Cardiac fibroblast (primary cell): Measurements from ENCODE around the gene SRM.
"Not testable (repeated sequence)": the region's sequence is repeated elsewhere in the genome, so short reads cannot be mapped to it uniquely, and the experiment has no call there.

ENCODE experiments used
- DNase-seq, 2 donors: peaks; one replicate each; pipeline versions ENCODE4 v3.0.0 to v3.0.0-alpha.2; 2010; ENCODE audit warnings: low read depth in 2 of 2
- H3K4me3 ChIP-seq, 2 donors: replicated peaks in 1 of 2; 1 replicate in 1 of 2; 2 replicates in 1 of 2; pipeline ENCODE4 v1.5.1; 2011; ENCODE audit warnings: low read depth in 2 of 2, low read length in 2 of 2, mild to moderate bottlenecking in 2 of 2, moderate library complexity in 1 of 2
- TF ChIP-seq, protein P1 (sequence below): IDR thresholded peaks from one replicate; pipeline ENCODE4 v1.5.1; 2011; ENCODE audit warnings: low read depth, mild to moderate bottlenecking, low read length, inconsistent platforms

Gene SRM

DNA sequence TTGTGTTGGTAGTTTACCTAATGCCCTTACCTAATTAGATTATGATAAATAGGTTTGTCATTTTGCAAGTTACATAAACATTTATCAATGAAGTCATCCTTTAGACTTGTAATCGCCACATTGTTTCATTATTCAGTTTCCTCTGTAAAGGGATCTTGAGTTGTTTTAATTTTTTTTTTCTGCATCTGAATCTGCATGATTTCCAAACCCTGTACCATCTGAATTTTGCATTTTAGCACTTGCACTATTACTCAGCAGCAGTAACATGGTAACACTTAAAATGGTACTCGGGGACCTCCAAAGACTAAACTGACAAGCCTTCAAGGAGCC, 35.0 kb downstream of the SRM start:
- H3K4me3 ChIP-seq, result no peak overlapping the region
- no peak for DNase-seq
- TF ChIP-seq, protein P1, sequence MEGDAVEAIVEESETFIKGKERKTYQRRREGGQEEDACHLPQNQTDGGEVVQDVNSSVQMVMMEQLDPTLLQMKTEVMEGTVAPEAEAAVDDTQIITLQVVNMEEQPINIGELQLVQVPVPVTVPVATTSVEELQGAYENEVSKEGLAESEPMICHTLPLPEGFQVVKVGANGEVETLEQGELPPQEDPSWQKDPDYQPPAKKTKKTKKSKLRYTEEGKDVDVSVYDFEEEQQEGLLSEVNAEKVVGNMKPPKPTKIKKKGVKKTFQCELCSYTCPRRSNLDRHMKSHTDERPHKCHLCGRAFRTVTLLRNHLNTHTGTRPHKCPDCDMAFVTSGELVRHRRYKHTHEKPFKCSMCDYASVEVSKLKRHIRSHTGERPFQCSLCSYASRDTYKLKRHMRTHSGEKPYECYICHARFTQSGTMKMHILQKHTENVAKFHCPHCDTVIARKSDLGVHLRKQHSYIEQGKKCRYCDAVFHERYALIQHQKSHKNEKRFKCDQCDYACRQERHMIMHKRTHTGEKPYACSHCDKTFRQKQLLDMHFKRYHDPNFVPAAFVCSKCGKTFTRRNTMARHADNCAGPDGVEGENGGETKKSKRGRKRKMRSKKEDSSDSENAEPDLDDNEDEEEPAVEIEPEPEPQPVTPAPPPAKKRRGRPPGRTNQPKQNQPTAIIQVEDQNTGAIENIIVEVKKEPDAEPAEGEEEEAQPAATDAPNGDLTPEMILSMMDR, result no peak

DNA sequence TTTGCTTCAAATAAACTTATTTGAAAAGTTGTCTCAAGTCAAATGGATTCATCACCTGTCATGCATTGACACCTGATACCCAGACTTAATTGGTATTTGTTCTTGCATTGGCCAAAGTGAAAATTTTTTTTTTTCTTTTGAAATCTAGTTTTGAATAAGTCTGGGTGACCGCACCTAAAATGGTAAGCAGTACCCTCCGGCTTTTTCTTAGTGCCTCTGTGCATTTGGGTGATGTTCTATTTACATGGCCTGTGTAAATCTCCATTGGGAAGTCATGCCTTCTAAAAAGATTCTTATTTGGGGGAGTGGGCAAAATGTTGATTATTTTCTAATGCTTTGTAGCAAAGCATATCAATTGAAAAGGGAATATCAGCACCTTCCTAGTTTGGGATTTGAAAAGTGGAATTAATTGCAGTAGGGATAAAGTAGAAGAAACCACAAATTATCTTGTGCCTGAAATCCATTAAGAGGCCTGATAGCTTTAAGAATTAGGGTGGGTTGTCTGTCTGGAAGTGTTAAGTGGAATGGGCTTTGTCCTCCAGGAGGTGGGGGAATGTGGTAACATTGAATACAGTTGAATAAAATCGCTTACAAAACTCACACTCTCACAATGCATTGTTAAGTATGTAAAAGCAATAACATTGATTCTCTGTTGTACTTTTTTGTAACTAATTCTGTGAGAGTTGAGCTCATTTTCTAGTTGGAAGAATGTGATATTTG, 35.5 kb downstream of the SRM start:
- no peak overlapping the region for H3K4me3 ChIP-seq
- TF ChIP-seq, protein P1, result no peak
- DNase-seq, result no peak

DNA sequence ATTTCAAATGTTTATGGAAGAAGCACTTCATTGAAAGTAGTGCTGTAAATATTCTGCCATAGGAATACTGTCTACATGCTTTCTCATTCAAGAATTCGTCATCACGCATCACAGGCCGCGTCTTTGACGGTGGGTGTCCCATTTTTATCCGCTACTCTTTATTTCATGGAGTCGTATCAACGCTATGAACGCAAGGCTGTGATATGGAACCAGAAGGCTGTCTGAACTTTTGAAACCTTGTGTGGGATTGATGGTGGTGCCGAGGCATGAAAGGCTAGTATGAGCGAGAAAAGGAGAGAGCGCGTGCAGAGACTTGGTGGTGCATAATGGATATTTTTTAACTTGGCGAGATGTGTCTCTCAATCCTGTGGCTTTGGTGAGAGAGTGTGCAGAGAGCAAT, 36.6 kb downstream of the SRM start:
- H3K4me3 ChIP-seq, result no peak overlapping the region
- DNase-seq, result no peak
- TF ChIP-seq, protein P1, result no peak

DNA sequence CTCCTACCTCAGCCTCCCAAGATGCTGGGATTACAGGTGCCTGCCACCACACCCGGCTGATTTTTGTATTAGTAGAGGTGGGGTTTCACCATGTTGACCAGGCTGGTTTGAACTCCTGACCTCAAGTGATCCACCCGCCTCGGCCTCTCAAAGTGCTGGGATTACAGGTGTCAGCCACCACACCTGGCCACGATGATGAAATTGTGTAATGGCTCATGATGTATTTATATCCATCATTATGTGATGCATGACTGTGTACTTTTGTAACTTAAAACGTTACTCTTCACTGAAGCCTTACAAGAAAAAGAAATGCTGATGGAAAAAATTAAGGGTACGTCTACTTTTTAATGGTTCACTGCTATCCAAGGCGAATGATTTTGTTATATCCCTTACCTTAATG, 39.8 kb downstream of the SRM start:
- DNase-seq, result no peak
- H3K4me3 ChIP-seq, result no peak overlapping the region
- TF ChIP-seq, protein P1, result no peak

DNA sequence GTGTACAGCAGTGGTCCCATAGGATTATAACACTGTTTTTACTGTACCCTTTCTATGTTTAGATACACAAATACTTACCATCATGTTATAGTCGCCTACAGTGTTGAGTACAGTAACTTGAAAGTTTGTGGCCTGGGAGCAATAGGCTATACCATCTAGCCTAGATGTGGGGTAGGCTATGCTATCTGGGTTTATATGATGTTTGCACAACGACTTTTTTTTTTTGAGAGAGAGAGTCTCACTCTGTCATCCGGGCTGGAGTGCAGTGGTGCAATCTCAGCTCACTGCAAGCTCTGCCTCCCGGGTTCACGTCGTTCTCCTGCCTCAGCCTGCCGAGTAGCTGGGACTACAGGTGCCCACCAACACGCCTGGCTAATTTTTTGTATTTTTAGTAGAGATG, 40.5 kb downstream of the SRM start:
- H3K4me3 ChIP-seq, DNase-seq: not testable (repeated sequence)

DNA sequence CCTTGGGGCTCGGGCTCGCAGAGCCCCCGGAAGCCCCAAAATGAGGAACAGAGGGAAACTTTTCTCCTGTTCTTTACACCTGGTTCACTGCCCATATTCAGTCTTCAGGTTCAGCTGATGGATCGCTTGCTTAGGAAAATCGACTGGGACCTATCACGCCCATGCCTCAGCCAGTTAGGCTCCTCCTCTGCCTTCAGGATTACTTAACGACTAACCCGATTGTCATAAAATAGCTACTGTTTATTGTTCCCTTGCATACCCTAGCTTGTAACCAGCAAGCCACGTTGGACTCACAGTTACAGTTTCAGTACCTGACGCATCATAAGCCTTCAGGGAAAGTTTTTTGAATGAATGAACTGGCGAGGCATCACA, 46.7 kb downstream of the SRM start:
- TF ChIP-seq, protein P1, result no peak
- peak in 1 of 2 donors; percentile 56 for DNase-seq
- peak overlapping the region; percentile 80 to 92 for H3K4me3 ChIP-seq

DNA sequence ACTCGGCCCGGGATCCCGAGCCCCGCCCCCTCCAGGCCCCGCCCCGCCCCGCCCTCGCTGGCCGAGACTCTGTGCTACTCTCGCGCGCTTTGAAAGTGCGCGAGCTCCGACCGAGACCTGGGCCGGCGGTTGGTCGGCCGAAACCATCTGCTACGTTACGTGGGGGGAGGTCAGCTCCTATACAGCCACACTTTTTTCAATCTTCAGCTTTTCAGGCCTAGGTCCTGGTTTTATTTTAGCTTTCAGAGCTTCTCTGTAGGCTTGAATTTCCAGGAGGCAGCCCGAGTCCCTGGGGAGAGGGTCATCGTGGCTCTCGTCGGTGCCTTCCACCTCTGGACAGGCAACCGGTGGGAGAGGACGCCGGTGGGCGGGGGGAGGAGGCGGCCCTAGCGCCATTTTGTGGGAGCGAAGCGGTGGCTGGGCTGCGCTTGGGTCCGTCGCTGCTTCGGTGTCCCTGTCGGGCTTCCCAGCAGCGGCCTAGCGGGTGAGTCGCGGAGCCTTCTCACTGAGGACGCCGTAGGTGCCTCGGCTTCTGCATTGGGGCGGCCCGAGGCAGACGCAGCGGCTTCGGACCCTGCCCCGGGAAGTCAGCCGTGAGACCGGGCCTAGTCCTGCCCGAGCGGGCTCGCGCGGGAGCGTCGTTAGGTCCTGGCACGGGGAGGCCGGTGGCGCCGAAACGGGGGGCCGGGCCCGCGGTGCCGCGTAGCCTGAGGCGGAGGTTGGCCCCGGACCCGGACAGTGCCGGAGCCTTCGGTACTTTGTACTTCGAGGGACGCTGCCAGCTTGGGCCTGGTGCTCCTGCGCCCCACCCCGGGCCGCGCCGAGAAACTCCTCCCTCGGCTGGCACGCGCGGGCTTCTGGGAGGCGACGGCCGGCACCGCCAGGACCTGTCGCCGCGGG, 47.3 kb downstream of the SRM start, which contains the start of gene TARDBP:
Gene TARDBP, plus strand, starts transcription at position 395 of the 900 bp plus-strand sequence. CDS start 1,074 bp downstream, outside the sequence.
- peak; percentile 92 for DNase-seq
- TF ChIP-seq, protein P1, result no peak
- peak within 1 kb of the TSS; percentile 80 to 92 for H3K4me3 ChIP-seq
